HG03159 (cell line): ENCODE results near the gene TBX1.

Experiments
- ATAC-seq: cut with Tn5 transposase; IDR thresholded peaks from one replicate; pipeline ENCODE4 v1.9.1; 2021; ENCODE audit warnings: mild to moderate bottlenecking, moderate library complexity; ENCODE audit not compliant: unreplicated experiment

Gene TBX1

DNA sequence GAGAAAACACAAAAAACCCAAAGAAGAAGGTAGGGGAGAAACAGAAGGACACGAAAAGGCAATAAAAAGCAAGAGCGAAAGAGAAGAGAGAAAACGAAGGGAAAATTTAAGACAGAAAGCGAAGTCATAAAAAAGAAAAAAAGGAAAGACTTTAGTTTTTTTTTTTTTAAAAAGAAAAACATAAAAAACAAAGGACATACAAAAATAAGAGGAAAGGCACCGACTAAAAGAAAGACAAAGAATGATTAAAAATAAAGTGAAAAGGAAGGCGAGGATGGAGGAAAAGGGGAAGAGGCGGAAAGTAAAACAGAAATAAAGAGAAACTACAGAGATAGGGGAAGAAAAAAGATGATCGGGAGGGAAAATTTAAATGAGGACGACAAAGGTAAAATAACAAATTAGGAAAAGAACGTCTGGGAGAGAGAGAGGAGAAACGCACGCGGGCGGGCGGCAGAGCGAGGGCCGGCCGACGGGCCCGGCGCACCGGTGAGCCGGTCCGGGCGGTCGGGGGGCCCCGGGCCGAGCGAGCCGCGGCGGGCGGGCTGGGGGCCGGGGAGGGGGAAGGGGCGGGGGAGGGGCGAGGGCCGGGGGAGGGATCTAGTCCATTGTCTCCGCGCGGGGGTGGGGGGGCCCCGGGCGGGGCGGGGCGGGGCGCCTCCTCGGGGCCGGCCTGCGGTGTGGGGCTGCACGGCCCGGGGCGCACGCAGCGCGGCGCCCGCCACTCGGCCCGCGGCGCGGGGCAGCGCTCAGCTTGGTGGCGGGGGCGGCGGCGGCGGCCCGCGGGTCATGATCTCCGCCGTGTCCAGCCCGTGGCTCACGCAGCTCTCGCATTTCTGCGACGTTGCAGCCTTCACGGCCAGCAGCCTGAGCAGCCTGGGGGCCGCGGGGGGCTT lies at the start of gene TBX1:
Gene TBX1, plus strand, starts transcription at position 721 of the 893 bp plus-strand sequence. Its CDS starts 66 bp downstream, at position 787.
- no peak for ATAC-seq

DNA sequence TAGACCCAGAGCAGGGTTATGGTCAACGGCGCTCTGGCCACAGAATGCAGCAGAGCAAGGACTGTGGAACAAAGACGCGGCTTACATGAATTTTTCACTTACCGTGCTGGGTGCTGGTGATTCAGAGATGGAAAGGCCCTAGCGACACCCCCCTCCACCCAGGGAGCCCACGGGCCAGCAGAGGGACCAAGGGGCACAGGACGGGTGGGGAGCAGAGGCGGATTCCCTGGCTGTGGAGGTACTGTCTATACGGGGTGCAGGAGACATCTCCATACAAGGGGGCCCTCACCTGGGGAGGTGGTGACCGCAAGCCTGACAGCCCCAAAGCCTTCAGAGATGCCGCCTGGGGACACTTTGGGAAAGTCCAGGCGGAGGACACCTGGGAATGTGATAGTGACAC lies 47.3 kb upstream of the TBX1 start:
- ATAC-seq: no peak

DNA sequence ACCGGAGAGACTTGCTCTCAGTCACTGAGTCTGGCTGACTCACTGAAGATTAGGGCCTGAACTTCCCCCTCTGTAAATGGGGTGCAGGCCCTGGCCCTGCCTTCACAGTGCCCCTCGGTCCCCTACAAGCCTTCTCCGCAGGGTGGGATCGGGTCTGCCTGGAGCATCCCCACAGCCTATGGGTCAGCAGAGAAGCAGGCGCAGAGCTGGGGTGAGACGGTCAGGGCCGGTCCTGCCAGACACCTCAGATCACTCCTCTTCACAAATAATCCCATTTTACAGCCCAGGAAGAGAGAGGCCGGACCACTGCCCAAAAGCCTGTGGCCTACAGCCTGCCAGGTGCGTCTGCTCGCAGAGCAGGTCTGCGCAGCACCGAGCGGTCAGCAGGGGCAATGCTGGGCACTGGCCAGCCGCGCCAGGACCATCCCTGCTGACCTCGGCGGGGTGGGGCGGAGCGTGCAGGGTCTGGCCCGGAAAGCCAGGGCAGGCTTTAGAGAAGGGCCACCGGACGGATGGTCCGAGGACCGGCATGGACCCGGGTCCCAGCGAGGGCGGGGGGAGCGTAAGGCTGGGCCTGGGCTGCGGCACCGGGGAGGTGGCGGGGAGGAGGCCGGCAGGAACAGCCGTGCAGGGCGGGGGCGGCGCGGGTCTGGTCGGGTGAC lies 46.8 kb upstream of the TBX1 start:
- no peak for ATAC-seq

DNA sequence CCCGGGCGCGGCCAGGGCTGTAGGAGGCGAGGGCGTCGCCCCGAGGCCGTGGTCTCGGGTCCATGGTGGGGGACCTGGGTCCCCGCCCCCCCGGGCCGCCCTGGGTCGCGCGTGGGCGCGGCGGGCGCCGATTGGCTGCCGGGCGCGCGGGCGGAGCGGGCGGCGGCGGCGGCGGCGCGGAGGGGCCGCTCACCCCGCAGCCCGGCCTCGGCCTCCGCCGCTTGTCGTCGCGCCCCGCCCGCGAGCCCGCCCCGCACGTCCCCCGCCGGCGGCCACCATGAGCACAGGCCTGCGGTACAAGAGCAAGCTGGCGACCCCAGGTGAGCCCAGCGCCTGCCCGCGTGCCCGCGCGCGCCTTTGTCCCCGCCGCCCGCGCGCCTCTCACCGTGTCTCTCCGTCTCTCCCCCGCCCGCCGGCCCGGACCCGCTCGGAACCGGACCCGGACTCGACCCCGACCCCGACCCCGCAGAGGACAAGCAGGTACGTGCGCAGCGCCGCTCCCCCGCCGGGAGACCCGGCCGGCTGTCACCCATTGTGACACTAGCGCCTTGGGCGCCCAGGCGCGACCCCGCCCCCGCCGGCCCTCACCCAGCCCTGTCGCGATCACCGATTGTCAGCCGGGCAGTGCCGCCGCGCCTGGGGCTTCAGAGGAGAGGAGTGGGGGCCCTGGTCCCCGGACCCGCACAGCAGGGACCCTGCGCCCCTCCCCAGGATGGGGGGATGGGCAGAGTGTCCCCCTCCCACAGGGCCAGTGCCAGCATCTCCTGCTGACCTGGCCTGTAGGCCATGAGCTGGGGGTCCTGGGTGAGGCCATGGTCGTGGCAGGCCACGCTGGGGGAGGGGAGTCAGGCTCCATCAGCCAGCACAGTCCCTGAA lies 46.0 kb upstream of the TBX1 start, which contains the start of gene SEPTIN5:
Gene SEPTIN5, plus strand, starts transcription at position 192 of the 876 bp plus-strand sequence. Its CDS starts 86 bp downstream, at position 278.
- no peak for ATAC-seq

DNA sequence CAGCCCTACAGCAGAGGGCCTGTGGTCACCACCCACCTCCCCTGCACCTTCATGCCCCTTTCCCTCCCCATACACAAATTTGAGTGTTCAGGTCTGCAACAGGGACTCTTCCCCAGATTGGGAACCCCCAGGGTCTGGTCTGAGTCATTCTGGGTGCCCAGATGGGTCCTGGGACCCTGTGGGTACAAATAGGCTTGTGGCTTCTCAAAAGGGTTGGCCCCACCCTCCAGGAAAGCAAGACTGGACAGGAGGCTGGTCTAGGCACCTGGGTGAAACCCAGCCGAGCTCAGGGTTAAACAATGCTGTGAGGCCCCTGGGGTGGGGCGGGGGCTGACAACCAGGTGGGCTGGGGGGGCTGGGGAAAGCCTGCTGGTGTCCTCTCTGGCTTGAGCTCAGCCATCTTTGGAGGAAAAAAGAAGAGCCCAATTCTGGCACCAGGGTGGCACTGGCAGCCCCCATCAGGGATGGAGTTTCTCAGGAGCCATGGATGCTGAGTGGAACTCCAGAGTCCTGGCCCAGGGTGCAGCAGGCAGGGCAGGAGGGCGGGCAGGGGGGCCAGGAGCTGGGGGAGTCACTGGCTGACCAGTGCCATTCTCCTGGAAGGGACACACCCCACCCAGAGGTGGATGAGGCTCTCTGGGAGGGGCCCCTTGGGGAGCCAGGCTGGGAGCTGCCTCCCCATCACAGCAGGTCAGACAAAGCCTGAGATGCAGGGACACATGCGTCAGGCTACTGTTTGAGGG lies 45.2 kb upstream of the TBX1 start:
- ATAC-seq: no peak

DNA sequence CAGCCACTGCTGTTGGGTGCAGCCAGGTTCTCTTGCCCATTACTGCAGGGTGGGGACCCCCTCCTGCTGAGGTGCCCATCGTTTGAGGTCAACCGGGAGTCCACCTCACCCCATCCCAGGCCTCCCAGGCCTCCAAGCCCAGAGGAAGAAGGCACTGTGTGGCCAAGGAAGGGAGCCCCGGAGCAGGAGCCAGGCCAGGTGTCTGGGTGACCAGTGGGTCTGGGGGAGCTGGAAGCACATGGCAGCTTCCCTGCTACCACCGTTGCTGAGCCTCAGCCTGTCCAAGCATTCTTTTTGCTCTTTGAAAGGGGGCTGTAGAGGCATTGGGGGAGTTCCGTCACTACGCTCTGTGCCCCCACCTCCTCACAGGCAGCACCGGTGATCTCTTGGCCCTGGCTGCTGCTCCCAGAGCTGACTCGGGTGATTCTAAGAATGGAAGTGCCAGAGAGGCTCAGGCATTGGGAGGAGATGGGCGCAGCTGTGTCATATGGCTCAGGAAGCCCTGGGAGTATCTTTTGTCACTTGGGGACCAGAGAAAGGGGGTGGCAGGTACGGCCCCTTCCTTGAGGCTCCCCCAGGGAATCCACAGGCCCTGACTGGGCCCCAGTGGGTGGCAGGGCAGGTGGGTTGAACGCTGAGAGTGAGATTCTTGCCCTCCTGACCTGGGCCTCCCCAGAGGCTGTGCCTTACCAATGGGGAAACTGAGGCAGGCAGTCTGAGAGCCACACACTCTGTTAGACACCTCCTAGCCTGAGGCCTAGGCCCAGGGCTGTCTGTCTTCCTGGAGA lies 44.3 kb upstream of the TBX1 start:
- ATAC-seq: no peak

DNA sequence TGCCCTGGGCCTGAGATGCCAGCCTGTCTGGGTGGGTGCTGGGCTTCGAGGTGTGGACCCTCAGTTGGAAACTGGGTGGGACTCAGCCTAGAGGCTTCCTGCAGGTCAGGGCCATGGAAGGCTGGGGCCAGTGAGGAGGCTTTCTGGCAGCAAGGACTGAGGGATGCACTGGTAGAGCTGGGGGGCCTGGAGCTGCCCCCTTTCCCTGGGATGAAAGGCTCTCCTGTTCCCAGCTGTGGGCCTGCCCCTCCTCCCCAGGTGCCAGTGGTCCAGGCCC lies 43.8 kb upstream of the TBX1 start:
- ATAC-seq: no peak

DNA sequence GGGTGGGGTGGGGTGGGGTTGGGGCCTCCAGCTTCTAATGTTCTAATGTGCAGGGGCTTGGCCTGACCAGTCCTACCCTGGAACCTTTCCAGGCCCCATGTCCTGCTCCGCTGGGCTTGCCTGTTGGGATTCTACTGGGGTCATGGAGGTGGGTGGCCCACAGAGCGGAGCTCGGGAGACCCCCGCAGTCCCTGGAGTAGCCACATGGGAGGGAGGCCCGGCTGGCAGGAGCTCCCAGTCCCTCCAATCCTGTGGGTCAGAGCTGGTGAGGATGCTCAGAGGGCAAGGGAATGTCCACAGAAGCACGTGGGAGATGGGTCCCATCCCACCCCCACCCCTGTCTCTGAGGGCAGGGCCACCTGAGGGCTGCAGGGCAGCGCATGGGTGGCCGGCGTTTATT lies 43.4 kb upstream of the TBX1 start:
- ATAC-seq: no peak

DNA sequence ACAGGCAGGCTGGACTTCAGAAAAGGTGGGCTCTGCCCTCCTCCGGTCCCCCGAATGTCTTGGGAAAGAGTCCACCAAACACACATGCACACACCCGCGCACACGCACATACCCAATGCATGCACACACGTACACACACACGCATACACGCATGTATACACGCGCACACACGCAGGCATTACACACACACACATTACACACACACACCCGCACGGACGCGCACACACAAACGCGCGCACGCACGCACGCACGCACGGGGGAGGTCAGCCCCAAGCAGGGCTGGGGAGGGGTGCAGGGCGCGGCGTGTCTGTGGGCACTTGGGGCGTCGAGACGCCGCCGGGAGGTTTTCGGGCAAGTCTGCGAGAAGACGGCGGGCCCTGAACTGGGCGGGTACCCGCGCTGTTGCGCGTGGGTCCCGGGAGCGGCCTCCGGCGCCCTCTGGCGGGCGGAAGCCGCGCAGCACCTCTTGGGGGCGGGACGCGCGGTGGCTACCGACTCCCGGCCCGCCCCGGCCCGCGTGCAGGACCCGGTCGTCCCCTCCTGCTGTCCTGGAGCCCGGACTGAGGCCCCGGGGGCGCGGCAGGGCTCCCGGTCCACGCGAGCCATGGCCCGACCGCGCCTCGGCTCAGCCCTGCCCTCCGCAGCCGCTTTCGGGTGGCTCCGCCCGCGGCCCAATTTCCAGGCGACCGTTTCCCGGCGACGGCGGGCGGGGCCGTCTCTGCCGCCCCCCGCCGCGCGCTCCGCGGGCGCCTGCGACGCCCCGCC lies 42.7 kb upstream of the TBX1 start:
- ATAC-seq: no peak

DNA sequence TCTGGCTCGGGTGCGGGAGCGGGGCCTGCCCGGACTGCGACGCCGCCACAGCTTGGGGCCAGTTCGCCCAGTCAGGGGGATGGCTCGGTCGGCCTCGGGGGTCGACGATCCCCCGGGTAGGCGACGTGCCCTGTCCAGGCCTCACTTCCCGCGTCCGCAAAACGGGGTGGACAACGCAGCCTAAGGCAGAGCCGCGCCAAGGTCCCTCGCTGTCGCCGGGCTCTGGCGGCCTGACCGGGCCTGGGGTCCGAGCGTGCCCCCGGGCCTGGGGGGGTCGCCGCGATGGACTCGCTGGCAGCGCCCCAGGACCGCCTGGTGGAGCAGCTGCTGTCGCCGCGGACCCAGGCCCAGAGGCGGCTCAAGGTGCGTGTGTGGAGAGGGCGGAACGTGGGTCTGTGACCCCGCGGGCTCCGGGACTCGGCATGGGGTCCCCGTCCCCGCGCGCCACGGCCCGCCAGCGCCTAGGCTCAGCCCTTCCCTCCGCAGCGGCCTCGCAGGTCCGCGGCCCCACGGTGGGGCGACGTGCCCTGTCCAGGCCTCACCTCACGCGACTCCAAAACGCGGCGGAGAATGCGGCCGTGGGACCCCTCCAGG lies 42.0 kb upstream of the TBX1 start:
- ATAC-seq: no peak

DNA sequence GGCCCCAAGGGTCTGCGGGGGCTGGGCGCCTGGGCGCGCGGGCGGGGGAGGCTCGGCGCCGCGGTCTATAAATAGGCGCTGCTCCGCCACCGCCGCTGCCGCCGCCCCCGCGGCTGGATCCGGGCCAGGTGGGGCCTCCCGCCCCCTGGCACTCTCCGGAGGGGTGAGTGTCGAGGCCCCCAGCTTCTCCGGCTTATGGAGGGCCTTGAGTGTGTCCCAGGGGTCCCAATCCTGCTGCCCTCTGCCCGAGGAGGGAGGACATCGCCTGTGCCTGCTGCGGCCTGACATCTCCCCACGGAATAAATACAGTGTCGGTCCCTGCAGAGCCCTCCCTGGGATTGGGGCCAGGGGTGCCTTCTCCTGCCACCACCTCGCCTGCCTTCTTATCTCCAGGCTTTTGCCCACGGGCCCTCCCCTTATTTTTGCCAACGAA lies 41.5 kb upstream of the TBX1 start:
- ATAC-seq: no peak

DNA sequence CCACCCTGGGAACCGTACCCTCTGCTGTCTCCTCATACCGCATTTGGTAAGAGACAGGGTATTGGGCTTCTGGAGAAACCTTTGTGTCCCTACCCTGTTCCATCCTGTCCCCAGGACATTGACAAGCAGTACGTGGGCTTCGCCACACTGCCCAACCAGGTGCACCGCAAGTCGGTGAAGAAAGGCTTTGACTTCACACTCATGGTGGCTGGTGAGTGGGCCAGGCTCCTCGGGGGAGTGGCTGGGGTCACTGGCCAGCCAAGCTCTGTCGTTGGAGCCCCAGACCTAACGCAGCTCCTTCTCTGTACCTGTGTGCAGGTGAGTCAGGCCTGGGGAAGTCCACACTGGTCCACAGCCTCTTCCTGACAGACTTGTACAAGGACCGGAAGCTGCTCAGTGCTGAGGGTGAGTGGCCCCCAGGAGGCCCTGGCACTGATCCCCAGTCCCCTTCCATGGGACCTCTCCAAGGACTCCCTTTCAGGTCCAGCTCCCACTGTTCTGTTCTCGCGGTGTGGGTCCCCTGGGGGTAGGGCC lies 41.0 kb upstream of the TBX1 start:
- no peak for ATAC-seq

DNA sequence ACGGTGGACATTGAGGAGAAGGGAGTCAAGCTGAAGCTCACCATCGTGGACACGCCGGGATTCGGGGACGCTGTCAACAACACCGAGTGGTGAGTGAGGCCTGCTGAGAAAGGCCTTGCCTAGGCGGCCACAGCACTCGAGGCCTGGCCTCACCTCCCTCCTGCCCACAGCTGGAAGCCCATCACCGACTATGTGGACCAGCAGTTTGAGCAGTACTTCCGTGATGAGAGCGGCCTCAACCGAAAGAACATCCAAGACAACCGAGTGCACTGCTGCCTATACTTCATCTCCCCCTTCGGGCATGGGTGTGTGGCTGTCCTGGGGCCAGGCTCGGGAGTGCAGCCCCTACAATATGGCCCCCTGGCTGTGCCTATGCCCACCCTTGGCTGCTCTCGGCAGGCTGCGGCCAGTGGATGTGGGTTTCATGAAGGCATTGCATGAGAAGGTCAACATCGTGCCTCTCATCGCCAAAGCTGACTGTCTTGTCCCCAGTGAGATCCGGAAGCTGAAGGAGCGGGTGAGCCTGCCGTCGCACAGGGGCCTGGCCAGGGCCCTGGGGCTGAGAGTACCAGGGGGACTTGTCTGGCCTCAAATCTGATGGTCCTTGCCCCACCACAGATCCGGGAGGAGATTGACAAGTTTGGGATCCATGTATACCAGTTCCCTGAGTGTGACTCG lies 40.3 kb upstream of the TBX1 start:
- no peak for ATAC-seq

DNA sequence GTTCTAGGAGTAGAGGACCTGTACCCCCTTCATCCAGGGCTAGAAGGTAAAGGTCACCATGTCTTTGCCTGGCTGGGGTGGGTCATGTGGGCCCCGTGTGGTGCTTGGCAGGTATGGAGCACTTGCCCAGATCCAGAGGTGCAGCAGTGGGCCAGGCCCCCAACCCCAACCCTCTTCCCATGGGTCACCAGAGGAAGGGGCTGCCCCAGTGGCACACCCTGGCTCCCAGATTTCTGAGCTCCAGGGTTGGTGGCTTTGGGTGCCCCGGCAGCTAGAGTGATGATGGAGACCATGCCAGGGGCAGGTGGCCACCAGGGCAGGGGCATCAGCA lies 39.6 kb upstream of the TBX1 start:
- no peak for ATAC-seq

DNA sequence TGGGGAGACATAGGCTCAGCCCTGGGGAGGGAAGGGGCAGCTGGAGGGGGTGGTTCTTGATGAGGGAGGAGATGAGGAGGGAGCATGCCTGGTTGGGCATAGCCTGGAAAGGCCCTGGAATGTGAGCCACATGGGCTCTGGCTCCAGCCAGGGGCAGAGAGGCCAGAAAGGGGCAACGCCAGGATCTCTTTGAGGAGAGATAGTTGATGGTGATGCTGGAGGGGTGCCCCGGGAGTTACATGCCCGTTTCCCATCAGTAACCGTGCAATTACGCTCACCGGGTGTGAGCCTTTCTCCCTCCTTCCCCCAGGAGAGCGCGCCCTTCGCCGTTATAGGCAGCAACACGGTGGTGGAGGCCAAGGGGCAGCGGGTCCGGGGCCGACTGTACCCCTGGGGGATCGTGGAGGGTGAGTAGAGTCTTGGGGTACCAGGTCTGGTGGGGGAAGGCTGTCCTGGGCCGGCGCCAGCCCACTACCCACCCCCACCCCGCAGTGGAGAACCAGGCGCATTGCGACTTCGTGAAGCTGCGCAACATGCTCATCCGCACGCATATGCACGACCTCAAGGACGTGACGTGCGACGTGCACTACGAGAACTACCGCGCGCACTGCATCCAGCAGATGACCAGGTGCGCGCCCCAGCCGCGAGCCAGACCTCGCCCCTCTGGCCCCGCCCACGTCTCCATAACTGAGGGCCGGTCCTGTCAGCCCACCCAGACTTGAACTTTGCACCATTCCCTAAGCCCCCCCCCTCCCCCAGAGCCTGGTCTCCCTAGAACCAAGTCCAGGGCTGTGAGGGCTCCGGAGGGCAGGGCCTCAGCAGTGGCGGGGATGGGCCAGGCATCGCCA lies 39.0 kb upstream of the TBX1 start:
- no peak for ATAC-seq

DNA sequence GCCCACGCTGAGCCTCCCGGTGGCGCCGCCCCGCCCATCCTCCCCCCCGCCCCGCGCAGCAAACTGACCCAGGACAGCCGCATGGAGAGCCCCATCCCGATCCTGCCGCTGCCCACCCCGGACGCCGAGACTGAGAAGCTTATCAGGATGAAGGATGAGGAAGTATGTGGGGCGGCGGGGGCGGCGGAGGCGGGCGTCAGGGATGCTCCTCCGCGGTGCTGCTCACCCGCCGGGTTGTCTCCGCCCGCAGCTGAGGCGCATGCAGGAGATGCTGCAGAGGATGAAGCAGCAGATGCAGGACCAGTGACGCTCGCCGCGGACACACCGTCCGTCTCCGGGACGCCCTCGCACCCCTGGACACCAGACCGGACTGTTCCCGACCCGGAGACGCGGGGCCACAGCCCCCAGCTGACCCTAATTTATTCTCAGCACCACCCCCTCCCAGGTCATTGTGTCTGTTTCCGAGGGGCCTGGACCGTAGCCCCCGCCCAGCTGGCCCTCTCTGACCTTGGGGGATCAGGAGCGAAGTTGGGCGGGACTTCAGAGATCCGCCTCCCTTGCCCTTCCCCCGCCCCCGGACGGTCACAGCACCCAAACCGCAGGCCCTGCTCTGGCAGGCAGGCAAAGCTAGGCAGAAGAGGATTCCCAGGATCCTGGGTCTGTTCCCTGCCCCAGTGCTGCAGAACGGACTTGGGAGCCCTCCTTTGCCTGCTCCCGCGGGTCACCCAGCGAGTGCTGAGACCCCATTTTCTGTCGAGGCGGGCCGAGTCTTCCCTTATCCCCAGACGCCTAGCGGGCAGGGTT lies 38.2 kb upstream of the TBX1 start:
- ATAC-seq: no peak

DNA sequence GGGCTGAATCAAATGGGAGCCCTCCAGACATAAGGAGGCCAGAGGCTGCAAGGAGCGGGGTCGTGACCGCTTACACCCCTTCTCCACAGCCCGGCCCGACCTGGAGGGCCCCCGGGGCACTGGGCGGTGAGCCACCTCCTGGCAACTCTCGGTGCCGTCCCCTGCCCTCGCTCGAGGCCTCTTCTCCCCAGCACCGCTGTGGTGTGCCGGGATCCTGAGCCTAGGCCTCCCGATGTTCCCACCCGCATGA lies 37.7 kb upstream of the TBX1 start:
- no peak for ATAC-seq
